SK-N-SH treated with all-trans-retinoic acid at 6 μM for 48 hours (cell line): ENCODE results near the gene FAM78B.

Experiments used
- ATAC-seq: fragments of 200-7000 bp; cut with Tn5 transposase; 3 replicates; pipeline ENCODE4 v1.9.1; 2020; ENCODE audit warnings: mild to moderate bottlenecking, moderate library complexity
- ARNTL ChIP-seq: fragments of 450-650 bp; formaldehyde crosslinking; IDR thresholded peaks from 2 replicates; pipeline ENCODE4 v1.5.0; 2020; ENCODE audit warnings: low read depth, mild to moderate bottlenecking, moderate library complexity, borderline replicate concordance
- BACH2 ChIP-seq: fragments of 250-450 bp; sonication (Bioruptor Pico); IDR thresholded peaks from 2 replicates; pipeline ENCODE4 v1.9.0; 2021; ENCODE audit warnings: mild to moderate bottlenecking, borderline replicate concordance
- CREB5 ChIP-seq: fragments of 250-450 bp; sonication (Bioruptor Pico); IDR thresholded peaks from 2 replicates; pipeline ENCODE4 v1.5.1; 2020; ENCODE audit warnings: low read depth, mild to moderate bottlenecking, moderate library complexity
- CSDC2 ChIP-seq: fragments of 250-450 bp; sonication (Bioruptor Pico); IDR thresholded peaks from 2 replicates; pipeline ENCODE4 v1.5.0; 2020; ENCODE audit warnings: mild to moderate bottlenecking, moderate library complexity
- CSRNP3 ChIP-seq: fragments of 250-450 bp; sonication (Bioruptor Pico); IDR thresholded peaks from 2 replicates; pipeline ENCODE4 v1.5.1; 2021; ENCODE audit warnings: mild to moderate bottlenecking, moderate library complexity
- ESRRG ChIP-seq: fragments of 250-450 bp; sonication (Bioruptor Pico); IDR thresholded peaks from 2 replicates; pipeline ENCODE4 v1.6.1; 2021; ENCODE audit warnings: mild to moderate bottlenecking
- GLIS3 ChIP-seq: fragments of 250-450 bp; sonication (Bioruptor Pico); IDR thresholded peaks from 2 replicates; pipeline ENCODE4 v1.5.0; 2020; ENCODE audit warnings: mild to moderate bottlenecking, moderate library complexity
- ISL1 ChIP-seq: fragments of 250-450 bp; sonication (Bioruptor Pico); IDR thresholded peaks from 2 replicates; pipeline ENCODE4 v2.1.2; 2022; ENCODE audit warnings: mild to moderate bottlenecking, moderate library complexity
- OSR1 ChIP-seq: fragments of 250-450 bp; sonication (Bioruptor Pico); IDR thresholded peaks from 2 replicates; pipeline ENCODE4 v1.8.0; 2022; ENCODE audit warnings: moderate library complexity, mild to moderate bottlenecking, inconsistent platforms
- PATZ1 ChIP-seq: fragments of 250-450 bp; sonication (Bioruptor Pico); IDR thresholded peaks from 2 replicates; pipeline ENCODE4 v1.8.0; 2020; ENCODE audit warnings: mild to moderate bottlenecking, moderate library complexity, borderline replicate concordance
- POU6F1 ChIP-seq: fragments of 250-450 bp; sonication (Bioruptor Pico); IDR thresholded peaks from 2 replicates; pipeline ENCODE4 v1.8.0; 2021; ENCODE audit warnings: low read depth, mild to moderate bottlenecking, moderate library complexity, borderline replicate concordance
- PPARA ChIP-seq: fragments of 250-450 bp; sonication (Bioruptor Pico); IDR thresholded peaks from 2 replicates; pipeline ENCODE4 v1.5.0; 2020; ENCODE audit warnings: mild to moderate bottlenecking, borderline replicate concordance
- RARB ChIP-seq: fragments of 250-450 bp; sonication (Bioruptor Pico); IDR thresholded peaks from 2 replicates; pipeline ENCODE4 v1.8.0; 2021; ENCODE audit warnings: mild to moderate bottlenecking, moderate library complexity
- SNAI2 ChIP-seq: fragments of 250-450 bp; sonication (Bioruptor Pico); IDR thresholded peaks from 2 replicates; pipeline ENCODE4 v1.5.0; 2020; ENCODE audit warnings: mild to moderate bottlenecking, moderate library complexity
- TCF4 ChIP-seq: fragments of 250-450 bp; sonication (Bioruptor Pico); IDR thresholded peaks from 2 replicates; pipeline ENCODE4 v1.8.0; 2021; ENCODE audit warnings: mild to moderate bottlenecking, moderate library complexity, borderline replicate concordance
- TOX ChIP-seq: fragments of 250-450 bp; sonication (Bioruptor Pico); IDR thresholded peaks from 2 replicates; pipeline ENCODE4 v1.8.0; 2021; ENCODE audit warnings: mild to moderate bottlenecking, moderate library complexity, borderline replicate concordance
- TSHZ2 ChIP-seq: fragments of 250-450 bp; sonication (Bioruptor Pico); IDR thresholded peaks from 2 replicates; pipeline ENCODE4 v1.5.0; 2020; ENCODE audit warnings: mild to moderate bottlenecking, moderate library complexity
- ZC3H10 ChIP-seq: fragments of 250-450 bp; sonication (Bioruptor Pico); IDR thresholded peaks from 2 replicates; pipeline ENCODE4 v1.5.1; 2021; ENCODE audit warnings: mild to moderate bottlenecking, moderate library complexity
- ZFP3 ChIP-seq: fragments of 250-450 bp; sonication (Bioruptor Pico); IDR thresholded peaks from 2 replicates; pipeline ENCODE4 v1.5.0; 2020; ENCODE audit warnings: mild to moderate bottlenecking, moderate library complexity
- ZFP30 ChIP-seq: fragments of 450-650 bp; formaldehyde crosslinking; IDR thresholded peaks from 2 replicates; pipeline ENCODE4 v1.5.0; 2022; ENCODE audit warnings: mild to moderate bottlenecking, moderate library complexity
- ZNF565 ChIP-seq: fragments of 450-650 bp; formaldehyde crosslinking; conservative IDR thresholded peaks from 2 replicates; pipeline ENCODE4 v1.5.0; 2020; ENCODE audit warnings: low read depth, mild to moderate bottlenecking, moderate library complexity
- ZNF70 ChIP-seq: fragments of 450-650 bp; formaldehyde crosslinking; IDR thresholded peaks from 2 replicates; pipeline ENCODE4 v1.5.0; 2020; ENCODE audit warnings: mild to moderate bottlenecking, moderate library complexity
- ZNF8 ChIP-seq: fragments of 450-650 bp; formaldehyde crosslinking; IDR thresholded peaks from 2 replicates; pipeline ENCODE4 v1.5.0; 2020; ENCODE audit warnings: mild to moderate bottlenecking, moderate library complexity

FAM78B gene

GRCh38 chr1:166133857-166134256 is 32.9 kb downstream of the FAM78B start:
- TF ChIP-seq OSR1 (CRISPR knock-in tag) (no peak), PPARA (CRISPR knock-in tag) (no peak), ZFP30 (CRISPR knock-in tag) (no peak), CSDC2 (CRISPR knock-in tag) (no peak), ESRRG (CRISPR knock-in tag) (no peak), TCF4 (CRISPR knock-in tag) (no peak), BACH2 (CRISPR knock-in tag) (no peak), RARB (CRISPR knock-in tag) (no peak), ZC3H10 (CRISPR knock-in tag) (no peak), ZNF70 (CRISPR knock-in tag) (no peak)
- no peak for ATAC-seq

- TF ChIP-seq BACH2 (CRISPR knock-in tag): no peak
- no peak for TF ChIP-seq GLIS3 (CRISPR knock-in tag)
- no peak for TF ChIP-seq ZNF70 (CRISPR knock-in tag)
- no peak for TF ChIP-seq ZFP30 (CRISPR knock-in tag)
- TF ChIP-seq TCF4 (CRISPR knock-in tag): no peak
- no peak for TF ChIP-seq CSDC2 (CRISPR knock-in tag)
- TF ChIP-seq CREB5 (CRISPR knock-in tag): no peak
- no peak for TF ChIP-seq ISL1 (CRISPR knock-in tag)
- no peak for TF ChIP-seq OSR1 (CRISPR knock-in tag)
- no peak for TF ChIP-seq ESRRG (CRISPR knock-in tag)
- TF ChIP-seq TSHZ2 (CRISPR knock-in tag): no peak
- no peak for TF ChIP-seq ZC3H10 (CRISPR knock-in tag)
- TF ChIP-seq RARB (CRISPR knock-in tag): no peak
- no peak for TF ChIP-seq CSRNP3 (CRISPR knock-in tag)
- no peak for TF ChIP-seq ZNF565 (CRISPR knock-in tag)
- TF ChIP-seq POU6F1: no peak
- no peak for TF ChIP-seq TOX (CRISPR knock-in tag)
- TF ChIP-seq ZFP3 (CRISPR knock-in tag): no peak
- TF ChIP-seq PATZ1 (CRISPR knock-in tag): no peak
- TF ChIP-seq ZNF8: no peak
- ATAC-seq: no peak
Observed at GRCh38 chr1:166133276-166133841, 33.4 kb downstream of the FAM78B start.

- TF ChIP-seq TOX (CRISPR knock-in tag) (no peak), POU6F1 (no peak), ARNTL (CRISPR knock-in tag) (no peak), ISL1 (CRISPR knock-in tag) (no peak), ZNF70 (CRISPR knock-in tag) (no peak), ZNF8 (no peak), PPARA (CRISPR knock-in tag) (no peak), SNAI2 (CRISPR knock-in tag) (no peak), ZFP3 (CRISPR knock-in tag) (no peak), CSRNP3 (CRISPR knock-in tag) (no peak), ZNF565 (CRISPR knock-in tag) (no peak), TCF4 (CRISPR knock-in tag) (no peak), GLIS3 (CRISPR knock-in tag) (no peak), CSDC2 (CRISPR knock-in tag) (no peak)
- no peak for ATAC-seq
Observed at GRCh38 chr1:166132496-166132895, 34.3 kb downstream of the FAM78B start.
